GM18870 (cell line): ENCODE data around the gene DOCK4.

Experiments used
- ATAC-seq: cut with Tn5 transposase; IDR thresholded peaks from one replicate; pipeline ENCODE4 v1.9.1; 2021; ENCODE audit warnings: moderate library complexity; ENCODE audit not compliant: unreplicated experiment

DOCK4 gene

GRCh38 chr7:112161253-112162141, 44.7 kb downstream of the DOCK4 start:
- no peak for ATAC-seq

GRCh38 chr7:112160771-112161150, 45.4 kb downstream of the DOCK4 start:
- no peak for ATAC-seq

- ATAC-seq: no peak
These were observed 45.9 kb downstream of the DOCK4 start for GRCh38 chr7:112160130-112160770.

- ATAC-seq: no peak
These were observed 46.8 kb downstream of the DOCK4 start for GRCh38 chr7:112159351-112159750.

GRCh38 chr7:112157072-112157471, 49.1 kb downstream of the DOCK4 start:
- peak; percentile 45 for ATAC-seq

- ATAC-seq: no peak
These were observed 49.8 kb downstream of the DOCK4 start for GRCh38 chr7:112156412-112156811.

- no peak for ATAC-seq
These were observed 51.5 kb downstream of the DOCK4 start for GRCh38 chr7:112154690-112155089.

- no peak for ATAC-seq
These were observed 54.0 kb downstream of the DOCK4 start for GRCh38 chr7:112152186-112152585.

GRCh38 chr7:112150823-112151641, 55.2 kb downstream of the DOCK4 start:
- ATAC-seq: no peak

GRCh38 chr7:112149734-112150133, 56.5 kb downstream of the DOCK4 start:
- ATAC-seq: no peak

GRCh38 chr7:112147793-112148361, 58.3 kb downstream of the DOCK4 start:
- no peak for ATAC-seq

GRCh38 chr7:112145206-112145605, 61.0 kb downstream of the DOCK4 start:
- no peak for ATAC-seq

GRCh38 chr7:112144284-112145059, 61.7 kb downstream of the DOCK4 start:
- ATAC-seq: no peak

GRCh38 chr7:112143582-112143981, 62.6 kb downstream of the DOCK4 start:
- ATAC-seq: no peak

- ATAC-seq: no peak
These were observed 63.1 kb downstream of the DOCK4 start for GRCh38 chr7:112143136-112143535.

GRCh38 chr7:112140600-112140999, 65.6 kb downstream of the DOCK4 start:
- no peak for ATAC-seq

GRCh38 chr7:112138938-112139337, 67.3 kb downstream of the DOCK4 start:
- ATAC-seq: no peak

- ATAC-seq: no peak
These were observed 67.8 kb downstream of the DOCK4 start for GRCh38 chr7:112138325-112138852.

GRCh38 chr7:112137141-112138101, 68.8 kb downstream of the DOCK4 start:
- ATAC-seq: no peak
